ENCODE results near the gene IPO9.

- TF ChIP-seq CTCF (IDR thresholded peaks at IDR 0.05; ENCODE audit: poor library complexity) (no peak), EZH2phosphoT487 (IDR thresholded peaks at IDR 0.05; ENCODE audit: low read depth, severe bottlenecking, unreplicated experiment) (no peak)
Measured at GRCh38 chr1:201887116-201887866, 58.3 kb downstream of the IPO9 start.

All from hepatocyte (in vitro differentiated cells).